ENCODE measurements around the gene EEIG2. TPM values are rescaled to one million over a fixed set of nuclear protein-coding genes. Genes with fewer than 3 reads are reported as not detected.
"Not testable (repeated sequence)": the region's sequence is repeated elsewhere in the genome, so short reads cannot be mapped to it uniquely, and the experiment has no call there.

EEIG2 gene
- total RNA-seq, 1 experiment from 2014 or later: 20.2 TPM

DNA sequence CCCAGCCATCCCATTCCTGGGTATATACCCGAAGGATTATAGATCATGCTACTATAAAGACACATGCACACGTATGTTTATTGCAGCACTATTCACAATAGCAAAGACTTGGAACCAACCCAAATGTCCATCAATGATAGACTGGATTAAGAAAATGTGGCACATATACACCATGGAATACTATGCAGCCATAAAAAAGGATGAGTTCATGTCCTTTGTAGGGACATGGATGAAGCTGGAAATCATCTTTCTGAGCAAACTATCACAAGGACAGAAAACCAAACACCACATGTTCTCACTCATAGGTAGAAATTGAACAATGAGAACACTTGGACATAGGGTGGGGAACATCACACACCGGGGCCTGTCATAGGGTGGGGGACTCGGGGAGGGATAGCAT is 12.4 kb upstream of the EEIG2 start:
- DNase-seq (ENCODE audit: low spot score): not testable (repeated sequence)

DNA sequence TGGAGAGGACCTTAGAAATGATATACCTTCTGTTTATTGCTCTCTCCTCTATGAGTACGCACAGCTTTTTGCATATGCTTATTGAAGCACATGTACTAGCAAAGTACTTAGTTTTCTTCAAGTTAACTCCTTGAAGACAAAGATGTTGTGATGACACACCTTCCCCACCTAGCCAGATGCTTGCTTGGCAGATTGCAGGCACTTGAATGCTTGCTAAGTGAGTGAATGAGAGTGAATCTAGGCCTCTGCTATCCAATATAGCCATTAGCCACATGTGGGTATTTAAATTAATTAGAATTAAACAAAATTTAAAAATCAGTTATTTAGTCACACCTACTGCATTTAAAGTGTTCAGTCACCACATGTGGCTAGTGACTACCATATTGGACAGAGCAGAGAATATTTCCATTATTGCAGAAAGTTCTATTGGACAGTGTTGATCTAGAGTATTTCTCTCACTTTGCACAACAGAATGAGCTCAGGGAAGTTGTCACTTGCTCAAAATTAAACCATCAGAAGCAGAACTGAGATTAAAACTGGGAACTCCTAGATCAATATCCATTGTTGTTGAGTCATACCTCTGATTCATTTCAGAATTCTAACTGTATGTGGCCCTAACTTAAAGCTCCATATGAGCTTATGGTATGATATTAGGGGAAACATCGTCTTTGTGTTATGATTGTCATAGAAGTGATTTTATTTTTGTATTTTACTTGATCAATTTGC is 8.6 kb upstream of the EEIG2 start:
- DNase-seq (ENCODE audit: low spot score): no peak

DNA sequence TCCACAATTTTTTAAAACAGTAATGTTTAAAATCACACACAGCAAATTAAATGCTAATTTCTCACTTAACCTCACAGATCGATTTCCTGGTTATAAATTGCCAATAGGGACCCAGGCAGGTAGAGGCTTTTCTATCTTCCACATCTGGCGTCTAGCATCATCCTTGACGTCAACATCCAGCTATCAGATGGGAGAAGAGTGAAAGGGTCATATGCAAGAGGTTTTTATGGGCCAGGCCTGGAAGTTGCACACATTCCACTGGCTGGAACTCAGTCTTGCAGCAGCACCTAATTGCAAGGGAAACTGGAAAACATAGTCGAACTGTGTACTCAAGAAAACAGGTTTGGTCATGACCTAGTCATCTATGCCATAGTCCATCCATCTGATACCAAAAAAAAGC is 6.0 kb upstream of the EEIG2 start:
- no peak for DNase-seq (ENCODE audit: low spot score)

DNA sequence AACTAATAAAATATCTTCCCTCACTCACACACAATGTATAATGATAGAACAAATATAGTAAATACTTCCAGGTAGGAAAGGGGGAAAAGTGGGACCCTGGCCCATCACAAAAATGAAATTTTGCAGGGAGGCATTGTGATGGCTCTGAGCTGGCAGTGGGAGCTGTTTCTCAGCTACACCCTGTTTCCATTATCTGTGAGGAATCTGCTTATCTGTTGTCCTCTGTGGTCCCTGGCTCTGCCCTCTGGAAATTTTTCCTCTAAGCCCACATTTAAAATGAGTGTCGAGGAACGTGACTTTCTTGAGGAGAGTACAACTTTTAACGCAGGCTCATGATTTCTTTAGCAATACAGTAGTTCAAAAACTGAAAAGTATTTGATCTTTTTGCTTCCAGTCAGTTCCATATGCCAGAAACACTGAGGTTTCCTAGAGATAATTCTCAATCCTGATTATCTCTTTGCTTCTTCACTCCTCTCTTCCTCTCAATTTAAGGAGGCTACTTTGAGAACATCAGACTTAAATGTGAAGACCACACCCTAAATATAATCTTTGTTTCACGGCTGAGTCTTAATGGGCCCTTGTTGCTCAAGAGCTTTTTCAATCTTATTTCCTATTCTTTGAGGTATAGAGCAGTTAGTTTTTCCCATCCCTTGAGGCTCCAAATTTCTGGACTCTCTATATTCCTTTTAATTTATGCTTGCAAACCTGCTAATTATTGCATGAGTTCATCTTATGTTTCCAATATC is 5.0 kb upstream of the EEIG2 start:
- no peak for DNase-seq (ENCODE audit: low spot score)

DNA sequence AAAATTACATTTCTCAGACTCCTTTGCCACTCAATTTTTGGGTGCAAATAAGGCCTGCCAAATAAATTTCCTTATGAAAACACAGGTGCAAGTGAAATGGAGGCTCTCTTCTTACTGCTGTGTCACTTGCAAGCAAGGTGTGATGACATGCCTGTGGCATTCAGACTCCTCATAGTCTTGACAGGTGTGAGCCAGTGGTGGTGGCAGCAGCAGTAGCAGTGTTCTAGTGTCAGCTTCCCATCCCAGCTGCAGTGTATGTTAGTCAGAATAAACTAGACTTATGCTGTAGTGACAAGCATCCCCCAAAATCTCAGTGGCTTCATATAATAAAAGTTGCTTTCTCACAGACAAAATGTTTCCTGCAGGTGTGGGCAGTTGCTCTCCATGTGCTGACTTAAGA is 3.8 kb upstream of the EEIG2 start:
- DNase-seq (ENCODE audit: low spot score): no peak

DNA sequence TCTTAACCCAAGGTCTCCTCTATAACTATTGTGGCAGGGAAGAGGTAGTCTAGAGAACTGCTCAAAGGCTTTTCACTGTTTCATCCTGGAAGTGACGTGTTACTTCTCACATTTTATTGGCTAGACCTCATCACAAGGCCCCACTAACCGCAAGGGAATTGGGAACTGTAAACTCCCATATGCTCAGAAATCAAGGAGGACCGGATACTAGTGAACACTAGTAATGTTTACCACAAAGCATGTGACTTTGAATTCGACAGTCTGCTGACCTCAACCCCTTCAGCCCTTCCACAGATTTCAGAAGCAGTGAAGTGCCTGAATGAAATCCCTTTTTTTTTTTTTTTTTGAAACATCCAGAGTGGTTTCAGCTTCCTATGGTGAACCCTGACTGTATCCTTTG is 3.4 kb upstream of the EEIG2 start:
- DNase-seq (ENCODE audit: low spot score): no peak

DNA sequence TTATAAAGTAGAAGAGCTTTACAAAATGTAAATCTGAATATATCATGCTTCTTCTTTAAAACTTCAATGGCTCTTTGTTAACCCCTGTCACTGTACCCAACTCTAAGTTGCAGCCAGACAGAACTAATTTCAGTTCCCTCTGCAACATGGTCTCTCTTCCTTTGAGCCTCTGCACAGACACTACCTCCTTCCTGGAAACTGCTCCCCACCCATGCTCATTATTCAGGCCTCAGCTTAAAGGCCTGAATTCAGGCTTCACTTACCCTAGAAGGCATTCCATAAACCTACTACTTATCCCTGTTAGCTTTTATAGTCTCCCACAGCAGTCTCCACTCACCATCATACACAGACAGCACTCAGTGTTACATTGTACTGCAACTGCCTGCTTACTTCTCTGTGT is 2.6 kb upstream of the EEIG2 start:
- DNase-seq (ENCODE audit: low spot score): no peak

DNA sequence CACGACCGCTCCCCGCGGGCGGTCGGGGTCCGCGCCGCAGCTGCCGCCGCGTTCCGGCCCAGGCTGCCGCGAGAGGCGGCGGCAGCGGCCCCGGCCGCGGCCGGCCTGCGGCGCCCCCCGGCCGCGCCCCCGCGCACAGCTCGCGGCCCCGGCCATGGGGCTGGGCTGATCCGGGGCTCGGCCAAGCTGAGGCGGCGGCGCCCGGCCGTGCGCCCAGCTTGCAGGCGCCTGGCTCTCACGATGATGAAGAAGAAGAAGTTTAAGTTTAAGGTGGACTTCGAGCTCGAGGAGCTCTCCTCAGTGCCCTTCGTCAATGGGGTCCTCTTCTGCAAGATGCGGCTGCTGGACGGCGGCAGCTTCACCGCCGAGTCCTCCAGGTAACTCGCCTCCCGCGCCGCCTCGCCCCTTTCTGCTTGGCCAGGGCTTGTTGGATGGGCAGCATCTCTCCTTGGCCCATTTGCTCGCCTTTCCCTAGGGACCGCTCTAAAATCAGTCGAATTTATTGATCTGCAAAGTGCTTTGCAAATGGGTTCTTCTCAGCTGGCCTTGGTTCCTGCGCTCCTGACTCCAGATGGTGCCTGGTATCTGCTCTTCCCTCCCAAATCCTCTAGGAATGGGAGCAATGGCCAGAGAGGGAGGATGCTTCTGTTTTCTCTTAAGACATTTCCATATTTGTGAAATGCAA is 431 bp downstream of the EEIG2 start:
- peak; percentile 13 for DNase-seq (ENCODE audit: low spot score)

DNA sequence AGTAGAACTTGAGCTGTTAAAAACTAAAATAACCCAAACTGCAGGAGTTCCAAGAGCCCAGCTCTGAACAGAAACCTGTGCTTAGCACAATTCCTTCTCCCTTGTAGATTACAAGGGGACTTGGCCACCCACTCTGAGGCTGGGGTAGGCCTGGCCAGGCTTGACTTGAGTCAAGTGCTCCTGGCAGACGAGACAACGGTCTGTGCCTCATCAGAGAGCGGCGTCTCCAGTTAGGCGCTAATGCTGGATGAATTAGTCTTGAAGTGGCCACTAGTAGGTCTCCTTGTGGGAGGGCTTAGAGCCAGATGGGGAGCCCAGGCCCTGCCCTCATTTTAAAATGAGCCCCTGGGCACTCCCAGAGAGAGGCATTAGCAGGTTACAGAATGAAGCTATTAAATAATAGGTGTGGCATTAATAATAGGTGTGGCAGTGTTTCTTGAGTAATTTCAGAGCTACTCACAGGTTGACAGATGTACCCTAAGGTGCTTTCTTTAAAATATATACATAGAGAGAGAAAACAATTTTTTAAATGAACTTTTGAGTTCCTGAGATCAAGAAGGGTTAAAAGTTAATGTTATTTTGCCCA is 1.1 kb downstream of the EEIG2 start:
- peak; percentile 49 for DNase-seq (ENCODE audit: low spot score)

DNA sequence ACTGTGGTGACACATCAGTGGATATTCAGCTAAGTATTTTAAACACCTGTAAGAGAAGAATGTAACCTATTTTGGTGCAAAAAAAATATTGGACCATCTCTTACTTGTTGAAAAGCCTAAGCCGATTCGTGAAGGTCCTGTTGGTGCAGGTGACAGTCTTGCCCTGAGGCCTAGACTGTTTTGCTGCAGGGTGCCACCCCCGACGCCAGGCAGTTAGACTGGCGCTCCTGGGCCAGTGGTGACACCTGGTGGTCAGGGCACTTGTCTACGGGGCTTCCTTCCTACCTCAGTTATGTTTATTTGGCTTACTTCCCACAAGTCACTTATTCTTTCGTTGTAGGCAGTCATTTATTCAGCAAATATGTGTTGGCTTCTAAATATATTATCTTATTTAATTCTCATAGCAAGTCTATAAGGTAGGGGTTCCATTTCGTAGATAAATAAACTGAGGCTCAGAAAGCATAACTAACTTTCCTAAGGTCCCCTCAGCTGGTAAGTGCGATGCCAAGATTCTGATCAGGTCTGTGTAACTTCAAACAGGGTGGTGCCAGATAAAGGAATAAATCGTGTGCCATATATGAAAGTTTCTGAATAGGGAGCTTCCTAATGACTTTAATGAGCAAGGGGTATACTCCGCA is 1.9 kb downstream of the EEIG2 start:
- DNase-seq (ENCODE audit: low spot score): peak; percentile 64

DNA sequence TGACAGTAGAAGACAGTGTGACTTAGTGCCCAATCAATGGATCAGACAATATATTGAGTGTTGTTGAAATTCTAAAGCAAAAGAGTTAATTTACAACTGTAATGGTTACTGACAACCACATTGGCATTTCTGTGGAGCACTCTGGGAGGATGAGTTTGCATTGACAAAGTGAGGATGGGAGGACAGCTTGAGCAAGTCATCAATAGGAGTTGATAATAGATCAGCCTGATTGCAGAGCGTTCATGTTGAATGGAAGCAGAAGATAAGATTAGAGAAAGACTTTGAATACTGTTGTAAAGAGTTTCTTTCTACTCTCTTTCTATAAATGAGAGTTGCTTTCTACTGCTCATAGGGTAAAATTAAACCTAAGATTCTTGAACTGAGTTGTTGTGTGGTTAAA is 3.9 kb downstream of the EEIG2 start:
- no peak for DNase-seq (ENCODE audit: low spot score)

DNA sequence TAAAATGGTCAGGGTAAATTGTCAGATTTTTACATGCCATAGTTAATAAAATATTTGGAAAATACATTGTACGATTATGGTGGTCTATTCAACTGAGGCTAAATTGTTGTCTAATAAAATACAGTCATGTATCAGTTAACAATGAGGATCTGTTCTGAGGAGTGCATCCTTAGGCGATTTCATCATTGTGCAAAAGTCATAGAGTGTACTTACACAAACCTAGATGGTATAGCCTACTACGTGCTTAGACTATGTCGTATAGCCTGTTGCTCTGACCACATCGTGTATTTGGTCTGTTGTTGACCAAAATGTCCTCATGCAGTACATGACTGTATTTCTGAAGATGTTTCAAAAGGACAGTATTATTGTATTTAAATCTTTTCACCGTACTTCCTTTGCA is 5.2 kb downstream of the EEIG2 start:
- no peak for DNase-seq (ENCODE audit: low spot score)

DNA sequence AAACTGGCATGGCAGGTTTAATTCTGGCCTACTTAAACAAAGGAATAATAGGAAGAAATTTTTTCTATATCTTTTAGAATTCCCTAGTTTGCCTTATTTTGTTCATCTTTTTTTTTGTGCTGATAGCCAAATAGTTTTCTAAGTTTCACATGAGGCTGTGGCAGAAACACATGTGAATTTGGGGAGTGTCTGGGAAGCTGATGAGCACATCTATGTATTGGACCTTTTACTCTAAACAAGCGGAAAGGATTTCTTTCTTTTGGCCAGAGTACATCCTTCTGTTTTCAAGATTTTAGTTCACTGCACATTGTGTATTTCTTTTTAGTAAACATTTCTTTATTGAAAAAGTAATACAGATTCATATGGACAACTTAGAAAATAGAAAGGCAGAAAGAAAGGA is 5.6 kb downstream of the EEIG2 start:
- no peak for DNase-seq (ENCODE audit: low spot score)

DNA sequence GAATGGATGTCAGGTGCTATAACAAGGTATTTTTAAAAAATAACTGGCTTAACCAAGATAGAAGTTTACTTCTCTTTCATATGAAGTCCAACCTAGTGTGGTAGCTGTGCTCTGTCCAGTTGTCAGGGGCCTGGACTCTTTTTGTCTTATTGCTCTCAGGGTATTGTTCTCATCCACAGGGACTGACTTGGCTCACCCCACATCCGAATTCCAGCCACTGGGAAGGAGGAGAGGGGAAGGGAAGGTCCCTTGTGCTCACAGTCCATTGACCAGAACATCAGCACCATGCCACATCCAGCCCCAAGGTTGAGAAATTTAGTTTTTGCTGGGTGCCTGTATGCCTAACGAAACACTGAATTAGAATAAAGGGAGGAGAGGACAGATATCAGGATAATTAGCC is 8.7 kb downstream of the EEIG2 start:
- no peak for DNase-seq (ENCODE audit: low spot score)

DNA sequence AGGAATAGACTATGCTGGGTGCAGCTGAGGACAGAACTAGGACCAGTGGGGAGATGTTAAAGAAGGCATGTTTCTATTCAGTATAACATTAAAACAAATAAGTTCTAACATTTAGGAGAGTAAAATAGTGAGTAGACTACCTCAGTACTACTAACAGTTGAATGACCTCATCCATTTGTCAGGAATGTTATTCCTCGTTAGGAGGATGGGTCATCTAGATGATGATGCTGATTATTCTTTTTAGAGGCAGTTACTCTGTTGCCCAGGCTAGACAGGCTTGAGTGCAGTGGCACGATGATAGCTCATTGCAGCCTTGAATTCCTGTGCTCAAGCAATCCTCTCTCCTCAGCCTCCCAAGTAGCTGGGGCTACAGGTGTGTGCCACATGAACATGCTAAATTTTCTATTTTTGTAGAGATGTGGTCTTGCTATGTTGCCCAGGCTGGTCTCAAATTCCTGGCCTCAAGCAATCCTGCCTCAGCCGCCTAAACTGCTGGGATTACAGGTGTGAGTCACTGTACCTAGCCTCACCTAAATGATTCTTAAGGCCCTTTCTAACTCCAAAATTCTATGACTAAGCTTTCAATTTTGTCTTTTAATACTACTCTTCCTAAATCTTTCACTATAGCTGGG is 9.3 kb downstream of the EEIG2 start:
- no peak for DNase-seq (ENCODE audit: low spot score)

DNA sequence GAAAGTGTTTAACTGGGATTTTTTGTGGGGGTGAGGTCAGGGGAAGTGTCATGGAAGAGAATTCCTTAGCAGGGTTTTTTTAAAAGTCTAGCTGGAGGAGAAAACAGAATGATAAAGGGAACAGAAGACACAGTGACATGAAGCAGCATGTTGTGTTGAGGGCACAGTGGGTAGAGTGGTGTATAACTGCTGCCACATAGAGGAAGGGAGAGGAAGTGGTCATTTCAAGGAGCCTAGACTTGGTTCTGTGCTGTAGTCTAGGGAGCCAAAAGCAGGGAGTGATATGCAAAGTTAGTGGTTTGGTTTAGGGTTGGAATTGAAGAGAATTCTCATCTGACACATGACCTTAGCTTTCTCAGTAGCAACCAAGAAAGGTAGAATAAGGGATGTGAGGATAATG is 10.2 kb downstream of the EEIG2 start:
- DNase-seq (ENCODE audit: low spot score): peak; percentile 19

DNA sequence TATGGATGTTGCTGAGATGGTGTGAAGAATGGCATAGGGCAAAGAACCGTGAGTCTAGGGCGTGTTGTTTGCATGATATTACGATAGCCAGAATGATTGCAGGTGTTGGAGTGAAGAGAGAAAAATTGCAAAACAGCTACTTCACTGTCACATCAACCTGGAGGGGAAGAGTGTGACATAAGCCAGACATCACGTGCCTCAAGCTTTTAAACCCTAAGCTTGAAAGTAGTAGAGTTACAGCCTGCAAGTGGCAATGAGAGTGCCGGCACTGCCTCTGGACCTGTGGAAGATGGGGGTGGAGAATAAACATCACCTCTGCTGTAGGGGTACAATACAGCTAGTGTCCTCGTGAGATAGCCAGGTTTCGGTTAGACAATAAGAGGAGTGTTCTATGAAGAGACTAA is 11.1 kb downstream of the EEIG2 start:
- no peak for DNase-seq (ENCODE audit: low spot score)

DNA sequence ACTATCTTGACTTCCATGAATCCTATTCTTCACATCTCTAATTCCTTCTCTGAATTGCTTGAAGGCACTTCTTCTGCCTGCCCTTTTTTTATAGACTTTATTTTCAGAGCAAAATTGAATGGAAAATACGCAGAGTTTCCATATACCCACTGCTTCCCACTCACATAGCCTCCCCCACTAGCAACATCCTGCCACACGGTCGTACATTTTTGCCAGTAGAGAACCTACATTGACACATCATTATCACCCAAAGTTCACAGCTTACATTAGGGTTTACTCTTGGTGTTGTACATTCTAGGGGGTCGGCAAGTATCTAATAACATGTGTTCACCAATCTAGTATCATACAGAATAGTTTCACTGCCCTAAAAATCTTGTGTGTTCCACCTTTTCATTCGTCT is 12.3 kb downstream of the EEIG2 start:
- DNase-seq (ENCODE audit: low spot score): no peak

DNA sequence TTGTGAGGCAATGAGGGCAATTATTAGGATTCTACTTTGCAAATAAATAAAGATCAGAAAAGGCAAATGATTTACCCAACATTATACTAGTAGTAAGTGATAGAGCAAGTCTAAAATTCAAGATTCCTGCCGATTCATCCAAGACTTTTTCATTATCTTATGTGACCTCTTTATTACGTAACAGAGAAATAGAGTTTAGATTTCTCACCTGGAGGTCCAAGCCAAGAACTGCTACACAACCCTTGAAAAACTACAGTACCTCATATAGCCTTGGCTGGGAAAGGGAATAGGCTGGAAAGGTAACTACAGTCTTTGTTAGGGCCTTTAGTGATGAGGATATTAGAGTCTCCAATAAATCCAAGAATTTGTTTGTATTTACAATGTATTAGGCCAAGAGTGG is 13.3 kb downstream of the EEIG2 start:
- no peak for DNase-seq (ENCODE audit: low spot score)

DNA sequence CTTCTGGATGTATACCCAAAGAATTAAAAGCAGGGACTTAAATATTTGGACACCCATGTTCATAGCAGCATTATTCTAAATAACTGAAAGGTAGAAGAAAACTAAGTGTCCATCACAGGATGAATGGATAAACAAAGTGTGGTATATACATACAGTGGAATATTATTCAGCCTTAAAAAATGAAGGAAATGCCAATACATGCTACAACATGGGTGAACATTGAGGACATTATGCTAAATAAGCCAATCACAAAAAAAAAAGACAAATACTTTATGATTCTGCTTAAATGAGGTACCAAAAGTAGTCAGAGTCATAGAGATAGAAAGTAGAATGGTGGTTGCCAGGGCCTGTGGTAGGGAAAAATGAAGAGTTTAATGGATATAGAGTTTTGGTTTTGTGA is 14.1 kb downstream of the EEIG2 start:
- DNase-seq (ENCODE audit: low spot score): no peak

DNA sequence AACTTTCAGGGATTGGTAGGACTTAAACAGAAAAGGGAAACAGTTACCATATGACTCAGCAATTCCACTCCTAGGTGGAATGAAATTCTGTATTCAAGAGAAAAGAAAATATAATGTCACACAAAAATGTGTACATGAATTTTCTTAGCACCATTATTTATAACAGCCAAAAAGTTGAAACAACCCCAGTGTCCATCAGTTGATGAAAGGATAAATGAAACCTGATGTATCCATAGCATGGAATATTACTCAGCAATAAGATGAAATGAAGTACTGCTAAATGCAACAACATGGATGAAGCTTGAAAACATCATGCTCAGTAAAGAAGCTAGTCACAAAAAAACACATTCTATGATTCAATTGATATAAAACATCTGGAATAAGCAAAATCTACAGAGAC is 15.5 kb downstream of the EEIG2 start:
- DNase-seq (ENCODE audit: low spot score): no peak

All from A172 (cell line).